ENCODE results near the gene CAMKMT.

Gene CAMKMT

GRCh38 chr2:44807201-44808025, 445.7 kb downstream of the CAMKMT start:
- no peak for DNase-seq

GRCh38 chr2:44810892-44811530, 449.3 kb downstream of the CAMKMT start:
- no peak for DNase-seq

- DNase-seq: no peak
Measured at GRCh38 chr2:44813165-44813564, 451.4 kb downstream of the CAMKMT start.

DNA sequence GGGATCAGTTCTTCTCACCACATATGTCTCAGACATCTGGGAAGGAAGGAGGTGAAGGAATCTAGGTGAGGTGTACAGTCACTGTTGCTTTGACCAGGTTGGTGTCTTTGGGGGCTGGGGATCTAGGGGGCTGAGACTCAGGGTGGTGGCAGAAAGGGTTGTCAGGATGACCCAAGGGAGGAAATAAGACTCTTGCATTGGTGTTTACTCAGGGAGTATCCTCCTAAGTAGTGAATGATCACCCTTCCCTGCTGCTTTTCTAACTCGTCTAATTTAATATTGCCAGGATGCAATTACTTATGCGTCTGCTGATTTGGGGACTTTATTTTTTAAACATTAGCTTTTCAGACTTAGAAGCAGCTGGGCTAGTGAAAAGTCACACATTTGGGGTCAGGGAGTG, 451.9 kb downstream of the CAMKMT start:
- DNase-seq: no peak

DNA sequence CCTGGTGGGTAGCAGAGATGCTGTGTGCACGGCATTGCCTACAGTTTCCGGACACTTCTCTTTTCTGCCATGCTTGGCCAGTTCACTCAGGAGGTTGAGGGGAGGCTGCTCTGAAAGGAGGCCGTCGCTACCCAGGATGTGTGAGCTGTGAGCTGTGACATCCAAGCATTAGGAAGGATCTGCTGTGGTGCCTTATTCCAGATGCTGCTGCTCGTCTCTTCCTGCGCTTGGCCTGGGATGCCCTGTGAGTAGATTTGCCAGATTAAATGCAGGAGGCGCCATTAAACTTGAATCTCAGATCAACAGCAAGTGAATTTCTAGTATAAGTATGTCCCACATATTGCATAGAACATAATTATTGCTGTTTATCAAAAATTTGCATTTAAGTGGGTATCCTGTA, 455.5 kb downstream of the CAMKMT start:
- DNase-seq: no peak

GRCh38 chr2:44817673-44818335, 456.1 kb downstream of the CAMKMT start:
- DNase-seq: no peak

DNA sequence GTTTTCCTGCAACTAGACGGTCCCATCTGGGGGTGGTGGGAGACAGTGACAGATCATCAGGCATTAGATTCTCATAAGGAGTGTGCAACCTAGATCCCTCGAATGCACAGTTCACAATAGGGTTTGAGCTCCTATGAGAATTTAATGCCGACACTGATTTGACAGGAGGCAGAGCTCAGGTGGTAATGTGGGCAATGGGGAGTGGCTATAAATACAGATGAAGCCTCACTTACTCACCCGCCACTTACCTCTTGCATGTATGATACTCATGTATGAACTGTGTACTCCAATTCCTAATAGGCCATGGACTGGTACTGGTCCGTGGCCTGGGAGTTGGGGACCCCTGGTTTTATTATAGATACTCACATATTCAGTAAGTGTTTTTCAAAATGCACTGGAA, 457.3 kb downstream of the CAMKMT start:
- DNase-seq: no peak

DNA sequence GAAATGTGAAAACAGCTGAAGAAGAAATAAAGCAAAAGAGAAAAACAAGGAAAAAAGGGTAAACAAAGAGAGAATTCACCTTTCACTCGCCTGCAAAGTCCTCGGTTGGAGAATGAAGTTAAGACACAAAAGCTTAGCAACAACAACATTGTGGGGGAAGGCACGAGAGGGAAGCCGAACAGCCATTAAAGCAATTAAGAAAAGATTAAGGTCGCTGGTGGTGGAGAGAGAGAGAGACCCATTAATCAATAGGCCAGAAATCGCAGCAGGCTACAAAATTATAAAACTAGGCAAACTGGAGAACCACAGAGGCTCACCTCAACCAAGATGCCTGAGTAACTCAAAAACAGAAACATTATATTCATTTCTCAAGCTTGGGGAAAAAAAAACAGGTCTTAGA, 459.8 kb downstream of the CAMKMT start:
- DNase-seq: no peak

DNA sequence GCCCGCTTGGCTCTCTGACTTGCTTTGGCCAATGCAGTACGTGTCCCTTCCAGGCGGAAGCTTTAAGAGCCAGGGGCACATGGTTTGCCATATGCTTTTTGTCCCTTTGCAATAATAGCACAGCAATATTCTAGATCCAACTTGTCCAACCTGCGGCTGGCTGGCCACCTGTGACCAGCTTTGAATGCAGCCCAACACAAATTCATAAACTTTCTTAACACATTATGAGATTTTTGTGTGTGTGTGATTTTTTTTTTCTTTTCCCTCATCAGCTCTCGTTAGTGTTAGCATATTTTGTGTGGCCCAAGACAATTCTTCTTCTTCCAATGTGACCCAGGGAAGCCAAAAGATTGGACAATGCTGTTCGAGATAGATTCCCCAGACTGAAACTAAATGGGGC, 460.4 kb downstream of the CAMKMT start:
- no peak for DNase-seq

Measured in DMS79 (cell line).